Lung (tissue), 12 donors: ENCODE results near the gene TGOLN2. TPM values are rescaled to one million over a fixed set of nuclear protein-coding genes. Genes with fewer than 3 reads are reported as not detected.
"Not testable (repeated sequence)": the region's sequence is repeated elsewhere in the genome, so short reads cannot be mapped to it uniquely, and the experiment has no call there.

Source experiments
- ATAC-seq: fragments of 200-7000 bp; cut with Tn5 transposase; one replicate; pipeline ENCODE4 v1.9.1; 2020; ENCODE audit warnings: moderate number of reproducible peaks; ENCODE audit not compliant: insufficient read depth, low FRiP score
- DNase-seq, 3 donors: peaks; one replicate each; pipeline ENCODE4 v3.0.0-alpha.2; 2013 to 2017
- H3K27ac ChIP-seq, 2 donors: one replicate each; pipeline ENCODE4 v1.5.1; 2013; ENCODE audit warnings: mild to moderate bottlenecking in 2 of 2, moderate library complexity in 2 of 2, control low read depth in 1 of 2, inconsistent platforms in 1 of 2, low read depth in 1 of 2, low read length in 1 of 2
- H3K27me3 ChIP-seq, 3 donors: one replicate each; pipeline ENCODE4 v1.5.1; 2013; ENCODE audit warnings: low read length in 2 of 3; ENCODE audit not compliant: control insufficient read depth in 3 of 3, insufficient read depth in 3 of 3
- H3K36me3 ChIP-seq, 4 donors: one replicate each; pipeline ENCODE4 v1.5.1; 2013; ENCODE audit warnings: low read length in 4 of 4, mild to moderate bottlenecking in 1 of 4, moderate library complexity in 1 of 4; ENCODE audit not compliant: control insufficient read depth in 4 of 4, insufficient read depth in 4 of 4
- H3K4me1 ChIP-seq, 5 donors: one replicate each; pipeline ENCODE4 v1.5.1; 2013; ENCODE audit warnings: low read length in 5 of 5, mild to moderate bottlenecking in 2 of 5, moderate library complexity in 1 of 5; ENCODE audit not compliant: control insufficient read depth in 5 of 5, insufficient read depth in 5 of 5
- H3K4me3 ChIP-seq: one replicate; pipeline ENCODE4 v1.5.1; 2013; ENCODE audit warnings: mild to moderate bottlenecking, control low read depth, moderate library complexity
- H3K9ac ChIP-seq, 2 donors: one replicate each; pipeline ENCODE4 v1.5.1; 2013; ENCODE audit warnings: low read length in 2 of 2, control low read depth in 1 of 2; ENCODE audit not compliant: insufficient read depth in 1 of 2
- H3K9me3 ChIP-seq, 4 donors: one replicate each; pipeline ENCODE4 v1.5.1; 2013; ENCODE audit warnings: low read length in 3 of 4, mild to moderate bottlenecking in 1 of 4, moderate library complexity in 1 of 4; ENCODE audit not compliant: control insufficient read depth in 4 of 4, insufficient read depth in 3 of 4
- WGBS, 2 donors: extraction: QIAGEN DNeasy Blood & Tissue Kit; methylation state at CpG; one replicate each; pipeline ENCODE4 v1.1.7; 2013; 5-methylcytosine and 5-hydroxymethylcytosine counted together
- polyA plus RNA-seq, 2 donors: library from polyadenylated mRNA; stranded (reverse); fragments of 200-250 nt; gene quantifications; one replicate each; pipeline ENCODE4 v1.2.1, GENCODE V29; 2013
- total RNA-seq, 2 donors: library from RNA; depleted of rRNA in 1 of 2; stranded (reverse); fragments of >200 nt in 1 of 2; gene quantifications; one replicate each; pipeline ENCODE4 v1.2.1, GENCODE V29; 2014 to 2021
- TF ChIP-seq, protein P1 (sequence below): IDR thresholded peaks from 2 replicates; pipeline ENCODE4 v1.5.1; 2012; ENCODE audit warnings: mild to moderate bottlenecking; ENCODE audit errors: control extremely low read depth, extremely low read depth
- donor health status: control.
- donor health status: control.
- donor health status: Bipolar disorder and iron deficiency.
- donor health status: healthy.
- donor health status: DM: yes; HTN: yes; CAD: no.

The TGOLN2 gene
- total and polyA plus RNA-seq, 4 donors: 24.6 to 145 (median 82.6) TPM

DNA sequence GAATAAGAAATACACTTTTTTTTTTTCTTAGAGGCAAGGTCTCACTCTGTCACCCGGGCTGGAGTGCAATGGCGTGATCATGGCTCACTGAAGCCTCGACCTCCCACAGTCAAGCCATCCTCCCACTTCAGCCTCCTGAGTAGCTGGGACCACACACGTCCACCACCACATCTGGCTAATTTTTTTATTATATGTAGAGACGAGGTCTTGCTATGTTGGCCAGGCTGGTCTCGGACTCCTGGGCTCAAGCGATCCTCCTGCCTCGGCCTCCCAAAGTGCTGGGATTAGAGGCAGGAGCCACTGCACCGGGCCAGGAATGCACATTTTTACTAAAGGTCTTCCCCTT, 2.4 kb downstream of the TGOLN2 start:
- peaks cover 20 to 29% (median 27%) of the 10 kb centered on the region in 4 donors for H3K36me3 ChIP-seq
- WGBS, 2 donors: 45 to 49% methylated on average over 9 of the region's 9 CpGs
- DNase-seq: no peak

DNA sequence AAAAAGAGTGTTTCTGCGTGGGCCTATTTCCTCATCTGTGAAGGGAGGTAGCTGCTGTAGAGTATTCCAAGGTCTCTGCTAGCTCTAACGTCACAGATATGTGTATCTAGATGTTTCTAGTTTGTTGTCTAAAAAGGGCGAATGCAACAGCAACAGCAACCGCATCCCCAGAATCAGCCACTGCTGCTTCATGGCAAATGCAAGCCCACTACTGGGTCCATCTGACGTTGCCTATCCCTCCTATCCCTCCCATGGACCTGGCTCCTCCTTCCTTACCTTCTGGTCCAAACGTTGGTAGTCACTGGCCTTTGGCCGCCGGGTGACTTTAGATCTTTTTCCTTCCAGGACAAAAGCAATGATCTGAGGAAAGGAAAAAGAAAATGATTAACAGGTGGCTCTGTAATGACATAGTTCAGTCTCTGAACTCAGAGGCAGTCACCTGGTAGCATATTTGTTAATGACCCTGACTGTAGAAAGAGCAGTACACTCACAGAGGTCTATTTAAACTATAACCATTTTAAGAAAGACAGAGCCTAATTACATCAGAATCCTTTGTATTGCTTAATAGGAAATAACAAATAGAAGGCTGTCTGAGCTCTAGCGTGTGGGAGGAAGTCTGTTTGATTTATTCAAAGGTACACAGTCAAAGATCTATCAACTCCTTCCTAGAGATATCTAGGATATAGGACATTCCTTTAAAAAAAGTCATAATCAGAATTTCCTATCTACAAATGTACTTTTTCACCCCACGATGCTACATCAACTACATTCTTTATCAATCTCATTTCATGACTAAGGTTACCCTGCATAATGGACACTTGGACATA, 2.9 kb downstream of the TGOLN2 start:
- Histone ChIP-seq H3K36me3 (peaks cover 23 to 33% (median 30%) of the 10 kb centered on the region in 4 donors), H3K27ac (peak overlapping the region in 1 of 2 donors; percentile 5)

More for the DNA sequence above, 2.4 kb downstream of the TGOLN2 start:
- Histone ChIP-seq H3K27ac (no peak overlapping the region), H3K9ac (peak overlapping the region in 1 of 2 donors; percentile 27), H3K4me3 (no peak overlapping the region), H3K27me3 (no peaks in the 10 kb centered on the region), H3K9me3 (no peaks in the 10 kb centered on the region), H3K4me1 (peaks cover 0 to 36% (median 10%) of the 10 kb centered on the region in 5 donors)
- TF ChIP-seq, protein P1, sequence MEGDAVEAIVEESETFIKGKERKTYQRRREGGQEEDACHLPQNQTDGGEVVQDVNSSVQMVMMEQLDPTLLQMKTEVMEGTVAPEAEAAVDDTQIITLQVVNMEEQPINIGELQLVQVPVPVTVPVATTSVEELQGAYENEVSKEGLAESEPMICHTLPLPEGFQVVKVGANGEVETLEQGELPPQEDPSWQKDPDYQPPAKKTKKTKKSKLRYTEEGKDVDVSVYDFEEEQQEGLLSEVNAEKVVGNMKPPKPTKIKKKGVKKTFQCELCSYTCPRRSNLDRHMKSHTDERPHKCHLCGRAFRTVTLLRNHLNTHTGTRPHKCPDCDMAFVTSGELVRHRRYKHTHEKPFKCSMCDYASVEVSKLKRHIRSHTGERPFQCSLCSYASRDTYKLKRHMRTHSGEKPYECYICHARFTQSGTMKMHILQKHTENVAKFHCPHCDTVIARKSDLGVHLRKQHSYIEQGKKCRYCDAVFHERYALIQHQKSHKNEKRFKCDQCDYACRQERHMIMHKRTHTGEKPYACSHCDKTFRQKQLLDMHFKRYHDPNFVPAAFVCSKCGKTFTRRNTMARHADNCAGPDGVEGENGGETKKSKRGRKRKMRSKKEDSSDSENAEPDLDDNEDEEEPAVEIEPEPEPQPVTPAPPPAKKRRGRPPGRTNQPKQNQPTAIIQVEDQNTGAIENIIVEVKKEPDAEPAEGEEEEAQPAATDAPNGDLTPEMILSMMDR: no peak
- no peak for ATAC-seq

DNA sequence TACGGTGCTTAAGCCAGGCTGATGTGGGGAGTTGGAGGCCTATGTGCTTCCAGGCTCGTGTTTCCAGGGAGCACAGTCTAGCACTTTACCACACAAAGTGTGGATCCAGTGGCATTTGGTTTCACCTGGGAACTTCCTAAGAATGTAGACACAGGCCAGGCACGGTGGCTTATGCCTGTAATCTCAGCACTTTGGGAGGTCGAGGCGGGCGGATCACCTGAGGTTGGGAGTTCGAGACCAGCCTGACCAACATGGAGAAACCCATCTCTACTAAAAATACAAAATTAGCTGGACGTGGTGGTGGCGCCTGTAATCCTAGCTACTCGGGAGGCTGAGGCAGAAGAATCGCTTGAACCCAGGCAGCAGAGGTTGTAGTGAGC, 3.8 kb downstream of the TGOLN2 start:
- 90 to 92% methylated on average over 11 of the region's 11 CpGs for WGBS, 2 donors
- not testable (repeated sequence) for H3K9ac ChIP-seq, DNase-seq, ATAC-seq, H3K27me3 ChIP-seq, H3K9me3 ChIP-seq
- peak overlapping the region; percentile 22 for H3K4me3 ChIP-seq
- peaks cover 0 to 32% (median 10%) of the 10 kb centered on the region in 5 donors for H3K4me1 ChIP-seq
- H3K36me3 ChIP-seq: peaks cover 23 to 40% (median 31%) of the 10 kb centered on the region in 4 donors
- H3K27ac ChIP-seq: peak overlapping the region in 1 of 2 donors; percentile 52

More for the DNA sequence above, 2.9 kb downstream of the TGOLN2 start:
- Histone ChIP-seq H3K9me3 (no peaks in the 10 kb centered on the region), H3K27me3 (no peaks in the 10 kb centered on the region), H3K4me1 (peaks cover 0 to 36% (median 10%) of the 10 kb centered on the region in 5 donors), H3K4me3 (no peak overlapping the region), H3K9ac (no peak overlapping the region)
- WGBS, 2 donors: 39 to 44% methylated on average over 10 of the region's 10 CpGs
- no peak for ATAC-seq
- DNase-seq: no peak
- TF ChIP-seq, protein P1: no peak

DNA sequence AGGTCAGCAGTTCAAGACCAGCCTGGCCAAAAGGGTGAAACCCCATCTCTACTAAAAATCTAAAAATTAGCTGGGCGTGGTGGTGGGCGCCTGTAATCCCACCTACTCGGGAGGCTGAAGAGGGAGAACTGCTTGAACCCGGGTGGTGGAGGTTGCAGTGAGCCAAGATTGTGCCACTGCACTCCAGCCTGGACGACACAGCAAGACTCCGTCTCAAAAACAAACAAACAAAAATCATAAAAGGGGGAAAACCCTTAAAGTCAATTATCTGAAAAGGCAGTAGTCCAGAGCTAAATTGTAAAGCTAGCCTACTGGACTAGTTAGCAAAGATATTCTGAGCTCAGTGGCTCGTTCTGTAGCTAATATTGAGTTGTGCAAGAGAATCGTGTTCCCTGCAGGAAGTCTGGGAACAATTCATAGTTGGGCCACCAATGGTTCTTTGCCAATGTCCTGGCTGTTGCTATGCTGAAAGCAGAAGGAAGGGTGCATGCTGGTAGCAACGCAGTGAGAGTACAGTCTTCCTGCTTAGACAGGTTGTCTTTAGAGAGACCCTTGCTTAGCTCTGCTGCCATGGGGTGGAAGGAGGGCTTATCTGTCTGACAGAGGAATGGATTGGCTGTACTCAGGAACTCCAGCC, 4.3 kb downstream of the TGOLN2 start:
- Histone ChIP-seq H3K4me1 (peaks cover 0 to 27% (median 10%) of the 10 kb centered on the region in 5 donors), H3K27ac (peak overlapping the region in 1 of 2 donors; percentile 52), H3K9me3 (no peaks in the 10 kb centered on the region), H3K9ac (no peak overlapping the region), H3K4me3 (peak overlapping the region; percentile 22), H3K36me3 (peaks cover 23 to 41% (median 32%) of the 10 kb centered on the region in 4 donors), H3K27me3 (no peaks in the 10 kb centered on the region)
- WGBS, 2 donors: 61 to 71% methylated on average over 9 of the region's 9 CpGs
- ATAC-seq (no peak), DNase-seq (no peak)
- TF ChIP-seq, protein P1: no peak
